Measurements from ENCODE around the gene CDC40. TPM values are rescaled to one million over a fixed set of nuclear protein-coding genes. Genes with fewer than 3 reads are reported as not detected.

The CDC40 gene
- 24.9 and 40.1 TPM in 2 replicates for total RNA-seq (ENCODE audit: low replicate concordance)

- Histone ChIP-seq H3F3A (ENCODE audit: low read depth) (peaks cover 3% of the 10 kb centered on the region), H3K79me2 (ENCODE audit: low read depth) (peaks cover 87% of the 10 kb centered on the region), H3K4me1 (peaks cover 24% of the 10 kb centered on the region), H3K36me3 (no peaks in the 10 kb centered on the region), H3K9me3 (ENCODE audit: low read depth) (no peaks in the 10 kb centered on the region), H3K4me3 (peak within 1 kb of the TSS; percentile 75), H3K9ac (peak within 1 kb of the TSS; percentile 78), H4K20me1 (ENCODE audit: low read depth) (peaks cover 31% of the 10 kb centered on the region), H2AFZ (replicated peaks) (peak within 1 kb of the TSS; percentile 92), H3K27me3 (no peaks in the 10 kb centered on the region), H3K4me2 (peak within 1 kb of the TSS; percentile 94), H3K27ac (peak within 1 kb of the TSS; percentile 89)
- DNase-seq (ENCODE audit: low spot score): peak; percentile 77
- H3K36me3 Mint-ChIP-seq: no peaks in the 10 kb centered on the region
- no peak within 1 kb of the TSS for H3K27ac Mint-ChIP-seq
- H3K4me3 Mint-ChIP-seq: no peak within 1 kb of the TSS
- H3K27me3 Mint-ChIP-seq (ENCODE audit: insufficient read depth, low read depth): no peaks in the 10 kb centered on the region
- H3K9me3 Mint-ChIP-seq: no peaks in the 10 kb centered on the region
- peaks cover 3% of the 10 kb centered on the region for H3K4me1 Mint-ChIP-seq
- TF ChIP-seq EZH2 (IDR thresholded peaks at IDR 0.05) (no peak), EZH2phosphoT487 (IDR thresholded peaks at IDR 0.05) (no peak), CTCF (IDR thresholded peaks at IDR 0.05) (no peak)
Observed at GRCh38 chr6:110180228-110181008, at the start of gene CDC40. Gene CDC40 (plus strand): TSS chr6:110180427. CDS start chr6:110180445, 18 bp downstream.

- no peak overlapping the region for H3K27ac Mint-ChIP-seq
- H3K27me3 Mint-ChIP-seq (ENCODE audit: insufficient read depth, low read depth): peaks cover 3% of the 10 kb centered on the region
- DNase-seq (ENCODE audit: low spot score): no peak
- Histone ChIP-seq H4K20me1 (ENCODE audit: low read depth) (no peaks in the 10 kb centered on the region), H3K36me3 (peaks cover 3% of the 10 kb centered on the region), H3F3A (ENCODE audit: low read depth) (no peaks in the 10 kb centered on the region), H3K27ac (no peak overlapping the region), H3K9ac (no peak overlapping the region), H3K4me3 (no peak overlapping the region), H3K79me2 (ENCODE audit: low read depth) (peaks cover 12% of the 10 kb centered on the region), H3K9me3 (ENCODE audit: low read depth) (no peaks in the 10 kb centered on the region), H3K27me3 (no peaks in the 10 kb centered on the region), H2AFZ (replicated peaks) (no peak overlapping the region), H3K4me2 (no peak overlapping the region), H3K4me1 (no peaks in the 10 kb centered on the region)
- TF ChIP-seq EZH2phosphoT487 (IDR thresholded peaks at IDR 0.05): no peak
- no peak for TF ChIP-seq CTCF (IDR thresholded peaks at IDR 0.05)
- no peak for TF ChIP-seq EZH2 (IDR thresholded peaks at IDR 0.05)
- no peaks in the 10 kb centered on the region for H3K4me1 Mint-ChIP-seq
- H3K9me3 Mint-ChIP-seq: peaks cover 59% of the 10 kb centered on the region
- peaks cover 64% of the 10 kb centered on the region for H3K36me3 Mint-ChIP-seq
- H3K4me3 Mint-ChIP-seq: no peak overlapping the region
Observed at GRCh38 chr6:110137924-110138887, 42.0 kb upstream of the CDC40 start.

GRCh38 chr6:110139052-110139451, 41.2 kb upstream of the CDC40 start:
- Mint-ChIP-seq H3K4me3 (no peak overlapping the region), H3K27me3 (ENCODE audit: insufficient read depth, low read depth) (peaks cover 3% of the 10 kb centered on the region), H3K36me3 (peaks cover 60% of the 10 kb centered on the region), H3K4me1 (no peaks in the 10 kb centered on the region), H3K27ac (no peak overlapping the region), H3K9me3 (peaks cover 52% of the 10 kb centered on the region)
- Histone ChIP-seq H3K4me1 (no peaks in the 10 kb centered on the region), H3K79me2 (ENCODE audit: low read depth) (peaks cover 16% of the 10 kb centered on the region), H3K36me3 (peaks cover 3% of the 10 kb centered on the region), H3K27me3 (no peaks in the 10 kb centered on the region), H3K27ac (no peak overlapping the region), H3K9ac (no peak overlapping the region), H4K20me1 (ENCODE audit: low read depth) (no peaks in the 10 kb centered on the region), H3F3A (ENCODE audit: low read depth) (no peaks in the 10 kb centered on the region), H2AFZ (replicated peaks) (no peak overlapping the region), H3K9me3 (ENCODE audit: low read depth) (no peaks in the 10 kb centered on the region), H3K4me3 (no peak overlapping the region), H3K4me2 (no peak overlapping the region)
- TF ChIP-seq EZH2phosphoT487 (IDR thresholded peaks at IDR 0.05): no peak
- TF ChIP-seq CTCF (IDR thresholded peaks at IDR 0.05): no peak
- no peak for TF ChIP-seq EZH2 (IDR thresholded peaks at IDR 0.05)
- DNase-seq (ENCODE audit: low spot score): no peak

All from neural progenitor cell (in vitro differentiated cells).